NB4 (cell line): ENCODE data around the gene PRKG1.

Source experiments
- CTCF ChIP-seq: IDR thresholded peaks from one replicate; pipeline ENCODE4 v1.5.1; 2012; ENCODE audit warnings: low read depth, low read length
- MAX ChIP-seq: IDR thresholded peaks from 2 replicates; pipeline ENCODE4 v1.6.1; 2011; ENCODE audit warnings: low read depth, low read length
- POLR2A ChIP-seq: IDR thresholded peaks from 2 replicates; pipeline ENCODE4 v1.6.1; 2011; ENCODE audit warnings: mild to moderate bottlenecking; ENCODE audit not compliant: insufficient read length; ENCODE audit errors: extremely low read depth

- no peak for TF ChIP-seq CTCF
- TF ChIP-seq POLR2A = no peak
- no peak for TF ChIP-seq MAX
Measured at GRCh38 chr10:52111101-52111891, 1037.0 kb downstream of the PRKG1 start.
